Measurements from ENCODE around the gene KLHL36.

The KLHL36 gene

DNA sequence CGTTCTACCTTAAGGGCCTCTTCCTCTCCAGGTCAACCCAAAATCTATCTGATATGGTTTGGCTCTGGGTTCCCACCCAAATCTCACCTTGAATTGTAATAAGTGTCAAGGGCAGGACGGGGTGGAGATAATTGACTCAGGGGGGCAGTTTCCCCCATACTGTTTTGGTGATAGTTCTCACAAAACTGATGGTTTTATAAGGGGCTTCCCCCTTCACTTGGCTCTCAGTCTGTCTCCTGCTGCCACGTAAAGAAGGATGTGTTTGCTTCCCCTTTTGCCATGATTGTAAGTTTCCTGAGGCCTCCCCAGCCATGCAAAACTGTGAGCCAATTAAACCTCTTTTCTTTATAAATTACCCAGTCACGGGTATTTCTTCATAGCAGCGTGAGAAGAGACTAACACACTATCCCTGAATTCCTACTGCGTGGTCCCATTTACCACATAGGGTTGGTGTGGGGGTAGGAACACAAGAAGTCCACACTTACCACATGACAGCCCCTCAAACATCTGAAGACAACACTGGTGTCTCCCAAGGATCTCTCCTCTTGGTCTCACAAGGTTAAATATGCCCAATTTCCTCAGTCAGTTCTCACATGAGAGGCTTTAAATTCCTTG lies 38.6 kb upstream of the KLHL36 start:
- no peak for TF ChIP-seq JUND (IDR thresholded peaks at IDR 0.05; ENCODE audit: low read depth)
- in situ Hi-C loops (cut with HindIII; ENCODE audit: low pct_unique_long_range_greater_than_20kb, low sequenced_read_pairs), result no loop called here
- no peak for DNase-seq (ENCODE audit: low read depth in 1 of 2, low spot score in 1 of 2)

DNA sequence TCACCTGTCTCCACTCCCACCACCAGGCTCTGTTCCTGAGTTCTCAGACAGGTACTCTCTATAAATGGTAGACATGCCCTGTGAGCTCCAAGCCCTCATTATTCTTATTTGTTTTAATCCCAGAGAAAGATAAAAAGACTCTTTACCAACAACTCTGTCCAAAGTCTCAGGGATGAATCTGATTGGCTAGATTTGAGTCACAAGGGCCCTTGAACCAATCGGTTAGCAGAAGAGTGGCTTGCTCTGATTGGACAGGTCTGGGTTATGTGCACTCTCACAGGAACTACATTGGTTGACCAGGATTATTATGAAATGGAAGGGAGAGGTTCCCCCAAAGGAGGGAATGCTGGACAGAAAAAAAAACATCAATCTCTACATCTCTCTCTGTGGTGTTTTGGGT lies 37.9 kb upstream of the KLHL36 start:
- in situ Hi-C loops (cut with HindIII; ENCODE audit: low pct_unique_long_range_greater_than_20kb, low sequenced_read_pairs), result no loop called here
- DNase-seq (ENCODE audit: low read depth in 1 of 2, low spot score in 1 of 2), result no peak
- TF ChIP-seq JUND (IDR thresholded peaks at IDR 0.05; ENCODE audit: low read depth), result no peak

DNA sequence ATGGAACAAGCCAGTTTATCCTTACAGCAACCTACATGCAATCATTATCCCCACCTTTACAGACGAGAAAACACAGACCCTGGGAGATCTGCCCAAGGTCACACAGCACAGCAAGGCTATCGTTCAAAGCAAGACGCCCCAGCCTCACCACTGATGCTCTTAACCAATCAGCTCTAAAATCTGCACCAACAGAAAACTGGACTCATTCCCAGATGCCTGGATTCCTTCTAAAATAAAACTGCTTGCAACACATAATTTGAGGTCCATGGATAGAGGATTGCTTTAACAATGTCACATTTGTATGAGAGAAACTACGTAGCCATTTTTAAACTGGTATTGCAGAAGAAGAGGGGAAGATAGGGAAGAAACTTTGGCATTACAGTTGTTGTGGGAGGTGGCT lies 37.3 kb upstream of the KLHL36 start:
- in situ Hi-C loops (cut with HindIII; ENCODE audit: low pct_unique_long_range_greater_than_20kb, low sequenced_read_pairs), result no loop called here
- TF ChIP-seq JUND (IDR thresholded peaks at IDR 0.05; ENCODE audit: low read depth), result no peak
- no peak for DNase-seq (ENCODE audit: low read depth in 1 of 2, low spot score in 1 of 2)

DNA sequence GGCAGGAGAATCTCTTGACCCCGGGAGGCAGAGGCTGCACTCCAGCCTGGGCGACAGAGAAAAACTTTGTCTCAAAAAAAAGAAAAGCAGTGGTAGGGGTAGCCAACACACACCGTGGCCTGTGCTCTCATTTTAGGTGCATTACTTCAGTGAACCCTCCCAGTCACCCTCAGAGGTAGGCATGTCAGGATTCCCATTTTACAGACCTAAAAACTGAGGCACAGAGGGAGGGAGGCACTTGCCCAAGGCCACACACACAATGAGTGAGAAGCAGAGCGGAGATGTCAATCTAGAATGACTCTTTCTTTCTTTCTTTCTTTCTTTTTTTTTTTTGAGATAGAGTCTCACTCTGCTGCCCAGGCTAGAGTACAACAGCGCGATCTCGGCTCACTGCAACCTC lies 35.6 kb upstream of the KLHL36 start:
- in situ Hi-C loops (cut with HindIII; ENCODE audit: low pct_unique_long_range_greater_than_20kb, low sequenced_read_pairs), result no loop called here
- DNase-seq (ENCODE audit: low read depth in 1 of 2, low spot score in 1 of 2), result no peak
- no peak for TF ChIP-seq JUND (IDR thresholded peaks at IDR 0.05; ENCODE audit: low read depth)

DNA sequence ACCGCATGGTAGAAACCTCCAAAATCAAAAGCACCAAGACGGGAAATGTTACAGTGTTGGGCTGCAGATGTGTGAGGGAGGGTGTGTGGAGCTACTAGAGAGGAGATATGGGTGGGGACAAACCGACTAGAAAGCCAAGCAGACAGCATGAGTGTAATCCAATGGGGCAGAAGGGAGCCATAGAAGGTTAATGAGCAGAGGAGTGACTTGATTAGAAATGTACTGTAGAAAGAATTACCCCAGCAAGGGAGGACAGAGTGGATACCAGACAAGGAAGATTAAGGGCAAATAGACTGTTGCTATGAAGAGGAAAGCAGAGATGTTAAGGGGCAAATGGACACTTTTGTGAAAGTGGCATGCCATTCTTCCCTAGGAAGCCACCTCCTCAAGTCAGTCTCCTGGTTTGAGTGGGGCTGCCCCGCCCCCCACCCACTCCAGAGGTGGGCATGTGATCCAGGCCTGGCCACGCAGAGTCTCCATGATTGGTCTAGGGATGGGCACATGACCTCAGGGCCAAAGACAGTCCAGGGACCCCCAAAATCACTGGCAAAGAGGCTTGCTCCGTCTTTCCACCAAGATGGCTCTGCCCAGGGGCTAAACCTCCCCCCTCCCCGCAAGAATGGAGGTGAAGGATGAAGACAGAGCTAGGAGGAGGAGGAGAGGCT lies 34.8 kb upstream of the KLHL36 start:
- in situ Hi-C loops (cut with HindIII; ENCODE audit: low pct_unique_long_range_greater_than_20kb, low sequenced_read_pairs), result no loop called here
- TF ChIP-seq JUND (IDR thresholded peaks at IDR 0.05; ENCODE audit: low read depth), result no peak
- DNase-seq (ENCODE audit: low read depth in 1 of 2, low spot score in 1 of 2), result no peak

DNA sequence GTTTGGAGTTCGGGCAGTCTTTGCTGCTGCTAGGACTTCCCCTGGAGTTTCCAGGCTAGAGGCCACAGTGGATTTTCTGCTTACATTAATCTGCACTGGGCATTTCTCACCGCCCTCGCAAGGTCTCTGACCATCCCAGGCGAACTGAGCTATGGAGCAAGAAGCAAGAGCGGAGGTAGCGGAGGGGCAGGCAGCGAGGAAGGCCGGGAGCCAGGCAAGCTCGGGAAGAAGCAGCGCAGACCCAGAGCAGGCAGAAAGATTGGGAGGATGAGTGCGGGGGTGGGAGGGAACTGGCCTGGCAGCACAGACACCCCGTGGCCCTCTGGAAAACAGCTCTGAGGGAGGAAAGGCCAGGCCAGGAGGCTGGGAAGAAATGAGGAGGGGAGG lies 34.2 kb upstream of the KLHL36 start:
- DNase-seq (ENCODE audit: low read depth in 1 of 2, low spot score in 1 of 2), result no peak
- in situ Hi-C loops (cut with HindIII; ENCODE audit: low pct_unique_long_range_greater_than_20kb, low sequenced_read_pairs), result no loop called here
- TF ChIP-seq JUND (IDR thresholded peaks at IDR 0.05; ENCODE audit: low read depth), result no peak

DNA sequence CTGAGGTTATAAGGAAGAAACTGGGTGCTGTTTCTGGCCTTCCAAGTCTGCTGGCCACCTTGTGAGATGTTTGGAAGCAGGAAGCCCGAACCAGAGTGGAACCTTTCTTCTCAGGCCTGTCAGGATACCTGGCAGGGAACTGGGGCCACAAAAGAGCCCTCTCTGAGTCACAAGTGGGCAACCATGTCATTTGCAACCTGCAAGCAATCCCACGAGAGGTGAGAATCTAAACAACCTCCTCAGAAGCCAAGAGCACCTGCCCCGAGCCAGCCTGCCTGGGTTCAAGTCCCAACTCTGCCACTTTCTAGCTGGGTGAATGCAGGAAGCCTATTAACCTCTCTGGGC lies 33.7 kb upstream of the KLHL36 start:
- DNase-seq (ENCODE audit: low read depth in 1 of 2, low spot score in 1 of 2), result no peak
- in situ Hi-C loops (cut with HindIII; ENCODE audit: low pct_unique_long_range_greater_than_20kb, low sequenced_read_pairs), result no loop called here

DNA sequence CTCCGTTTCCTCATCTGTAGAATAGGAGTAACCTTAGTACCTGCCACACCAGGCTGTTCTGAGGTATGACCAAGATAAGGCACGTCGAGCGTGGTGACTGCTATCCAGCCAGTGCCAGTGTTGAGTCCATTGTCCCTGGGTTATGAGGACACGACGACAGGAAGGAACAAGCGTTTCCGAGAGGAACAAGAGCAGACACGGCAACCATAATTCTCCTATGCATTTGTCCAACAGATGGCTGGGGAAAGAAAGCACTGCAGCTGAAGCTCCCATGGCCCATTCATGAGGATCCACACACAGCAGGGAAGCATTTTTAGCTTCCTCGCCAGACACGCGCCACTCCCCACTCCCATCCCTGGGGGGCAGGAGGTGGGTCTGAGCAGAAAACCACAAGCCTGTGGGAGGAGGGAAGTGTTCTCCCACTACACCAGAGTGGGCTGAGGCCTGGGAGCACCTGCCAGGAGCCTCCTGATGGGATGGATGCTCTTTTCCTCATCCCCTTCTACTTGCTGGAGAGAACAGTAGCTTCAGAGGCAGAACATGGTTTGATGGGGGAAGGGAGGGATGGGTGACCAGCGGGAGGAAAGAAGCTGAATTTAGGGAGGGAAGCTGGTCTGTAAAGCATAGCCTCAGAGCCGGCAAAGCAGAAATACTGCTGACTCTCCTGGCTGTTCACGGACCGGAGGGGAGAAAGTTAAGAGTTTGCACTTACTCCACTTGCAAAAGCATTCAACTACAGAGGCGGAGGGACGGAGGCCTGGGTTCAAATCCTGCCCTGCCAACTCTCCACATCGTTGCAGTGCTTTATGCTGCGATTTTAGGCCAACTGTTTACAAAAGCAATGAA lies 33.1 kb upstream of the KLHL36 start:
- no peak for TF ChIP-seq JUND (IDR thresholded peaks at IDR 0.05; ENCODE audit: low read depth)
- no peak for DNase-seq (ENCODE audit: low read depth in 1 of 2, low spot score in 1 of 2)
- in situ Hi-C loops (cut with HindIII; ENCODE audit: low pct_unique_long_range_greater_than_20kb, low sequenced_read_pairs), result no loop called here

More for the DNA sequence above, 33.7 kb upstream of the KLHL36 start:
- TF ChIP-seq JUND (IDR thresholded peaks at IDR 0.05; ENCODE audit: low read depth), result no peak

DNA sequence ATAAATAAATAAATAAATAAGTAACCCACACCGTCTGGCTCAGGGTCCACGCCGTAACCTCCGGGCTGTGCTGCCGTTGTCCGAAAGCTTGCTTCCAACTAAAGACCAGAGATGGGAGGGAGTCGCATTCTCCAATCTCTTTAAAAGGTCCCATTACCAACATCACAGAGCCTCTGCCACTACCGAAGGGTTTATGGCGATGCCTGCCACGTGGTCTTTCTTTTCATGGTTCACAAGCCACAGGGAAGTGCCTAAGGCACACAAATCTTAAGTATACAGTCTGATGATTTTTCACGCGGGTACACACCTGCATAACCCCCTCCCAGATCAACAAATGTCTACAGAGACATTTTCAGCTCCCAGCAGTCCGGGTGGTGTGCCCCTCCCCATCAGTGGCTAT lies 31.8 kb upstream of the KLHL36 start:
- TF ChIP-seq JUND (IDR thresholded peaks at IDR 0.05; ENCODE audit: low read depth), result no peak
- in situ Hi-C loops (cut with HindIII; ENCODE audit: low pct_unique_long_range_greater_than_20kb, low sequenced_read_pairs), result no loop called here
- no peak for DNase-seq (ENCODE audit: low read depth in 1 of 2, low spot score in 1 of 2)

DNA sequence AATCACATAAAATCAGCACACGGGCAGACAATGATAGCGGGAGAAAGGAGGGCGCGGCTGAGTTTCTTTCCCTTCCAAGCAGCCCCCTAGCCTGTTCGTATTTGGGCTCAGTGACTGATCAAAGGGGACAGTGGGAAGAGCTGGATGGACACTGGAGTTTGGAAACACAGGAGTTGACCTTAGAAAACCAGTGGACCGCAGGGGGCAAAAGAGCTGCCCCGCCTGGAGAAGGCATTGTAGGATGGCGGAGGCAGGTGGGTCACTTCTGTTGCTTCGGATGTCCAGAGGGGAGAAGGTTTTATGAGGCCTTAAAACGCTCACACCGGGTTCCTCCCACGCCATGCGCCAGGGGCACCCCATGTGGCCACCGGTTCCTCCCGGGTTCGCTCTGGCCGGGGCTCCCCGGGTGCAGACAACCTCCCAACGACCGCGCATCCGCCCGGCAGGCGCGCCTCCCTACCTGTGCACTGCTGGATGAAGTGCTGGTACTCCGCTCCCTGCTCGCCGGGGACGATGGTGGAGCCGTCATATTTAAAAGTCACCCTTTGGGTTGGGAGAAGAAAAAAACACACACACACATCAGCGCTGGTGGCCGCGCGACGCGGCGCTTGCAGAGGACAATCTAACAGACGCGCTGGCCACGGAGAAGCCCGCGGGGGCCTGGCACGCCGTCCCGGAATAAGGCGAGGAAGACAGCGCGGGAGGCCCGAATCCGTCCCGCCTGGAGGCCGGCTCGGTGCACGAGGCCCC lies 31.1 kb upstream of the KLHL36 start:
- DNase-seq (ENCODE audit: low read depth in 1 of 2, low spot score in 1 of 2), result peak; percentile 45 to 47
- no peak for TF ChIP-seq JUND (IDR thresholded peaks at IDR 0.05; ENCODE audit: low read depth)
- in situ Hi-C loops (cut with HindIII; ENCODE audit: low pct_unique_long_range_greater_than_20kb, low sequenced_read_pairs), result no loop called here

DNA sequence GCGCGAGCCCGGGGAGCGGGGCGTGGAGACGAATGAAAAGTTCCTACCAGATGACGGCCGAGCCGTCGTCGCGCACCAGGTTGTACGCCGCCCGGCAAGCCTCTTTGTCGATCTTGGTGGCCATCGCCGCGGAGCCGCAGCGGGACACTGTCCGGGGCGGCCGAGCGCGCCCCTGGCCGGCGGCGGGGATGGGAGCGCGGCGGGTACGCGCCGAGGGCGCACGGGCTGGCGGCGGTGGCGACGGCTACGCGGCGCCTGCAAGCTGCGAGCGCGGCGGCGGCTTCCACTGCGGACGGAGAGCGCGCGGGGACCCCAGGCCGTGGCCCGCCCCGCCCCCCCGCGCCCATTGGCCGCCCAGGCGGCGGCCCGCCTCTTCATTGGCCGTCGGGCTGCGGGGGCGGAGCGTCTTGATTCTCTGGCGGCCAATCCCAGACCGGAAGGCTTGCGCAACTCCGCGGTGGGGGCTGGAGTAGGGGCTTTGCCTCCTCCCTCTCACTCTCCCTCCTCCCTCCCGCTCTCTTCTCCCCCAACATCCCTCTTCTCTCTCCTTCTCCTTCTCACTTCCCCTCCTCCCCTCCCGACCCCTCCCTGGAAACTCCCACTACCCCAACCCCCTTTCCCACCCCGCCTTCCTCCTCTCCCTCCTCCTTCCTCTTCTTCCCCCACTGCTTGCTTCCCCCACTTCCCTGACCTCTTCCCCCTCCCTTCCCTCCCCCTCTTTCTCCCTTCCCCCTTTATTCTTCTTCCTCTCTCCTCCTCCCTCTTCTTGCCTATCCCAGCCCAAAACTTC lies 30.3 kb upstream of the KLHL36 start, which contains the start of gene COTL1:
TSS of gene COTL1 (minus strand) at position 288 of the 790 bp plus-strand sequence. CDS start at position 124, 164 bp downstream.
- in situ Hi-C loops (cut with HindIII; ENCODE audit: low pct_unique_long_range_greater_than_20kb, low sequenced_read_pairs), result no loop called here
- DNase-seq (ENCODE audit: low read depth in 1 of 2, low spot score in 1 of 2), result peak; percentile 96 to 97
- TF ChIP-seq JUND (IDR thresholded peaks at IDR 0.05; ENCODE audit: low read depth), result no peak

Data from T47D (cell line).